GM12878 (cell line): ENCODE results near the gene B4GALT7. TPM values are rescaled to one million over a fixed set of nuclear protein-coding genes. Genes with fewer than 3 reads are reported as not detected.

Experiments
- HCFC1 ChIP-seq: fragments of 150-350 bp; IDR thresholded peaks from 2 replicates; pipeline ENCODE4 v1.6.1; 2014; ENCODE audit warnings: low read length
- JUND ChIP-seq: IDR thresholded peaks from 2 replicates; pipeline ENCODE4 v1.6.1; 2012; ENCODE audit warnings: low read depth, mild to moderate bottlenecking, low read length, improper control_type of control experiment, moderate library complexity
- MLLT1 ChIP-seq: fragments of 450-650 bp; IDR thresholded peaks from 2 replicates; pipeline ENCODE4 v1.6.1; 2016; ENCODE audit warnings: mild to moderate bottlenecking
- NRF1 ChIP-seq: conservative IDR thresholded peaks from 2 replicates; pipeline ENCODE4 v1.6.1; 2011; ENCODE audit warnings: mild to moderate bottlenecking, low read depth, low read length, improper control_type of control experiment
- RCOR1 ChIP-seq: conservative IDR thresholded peaks from 2 replicates; pipeline ENCODE4 v1.6.1; 2012; ENCODE audit warnings: low read depth, low read length, improper control_type of control experiment
- SMAD1 ChIP-seq: fragments of 450-650 bp; IDR thresholded peaks from 2 replicates; pipeline ENCODE4 v1.6.1; 2018; ENCODE audit warnings: mild to moderate bottlenecking, low read depth; ENCODE audit not compliant: partially characterized antibody
- SPI1 ChIP-seq: IDR thresholded peaks from 2 replicates; pipeline ENCODE4 v1.6.1; 2011; ENCODE audit warnings: low read depth, mild to moderate bottlenecking, low read length, moderate library complexity, borderline replicate concordance; ENCODE audit not compliant: insufficient read depth
- polyA plus RNA-seq, 11 experiments: library from polyadenylated mRNA; depleted of rRNA in 4 of 11; unstranded in 6 of 11; stranded (reverse) in 5 of 11; fragments of >200 nt; fragmentation: Nextera tagmentation in 4 of 11; fragmentation: Illumina TruSeq in 1 of 11; extraction: Ambion mirVana in 4 of 11; extraction: Trizol in 1 of 11; gene quantifications; 1 replicate in 1 of 11; 2 replicates in 10 of 11; pipeline versions ENCODE4 v1.2.1 to v1.2.3, GENCODE V29; 2011 to 2016; ENCODE audit warnings: inconsistent platforms in 2 of 11, missing spikeins in 2 of 11, low read depth in 1 of 11
- total RNA-seq, 4 experiments: library from RNA; depleted of rRNA in 3 of 4; stranded (reverse); fragments of >200 nt in 3 of 4; fragmentation: Illumina TruSeq in 1 of 4; extraction: Trizol in 1 of 4; gene quantifications; 2 replicates each; pipeline versions ENCODE4 v1.2.1 to v1.2.3, GENCODE V29; 2013 to 2021
- TF ChIP-seq, protein P1 (sequence below): IDR thresholded peaks from 2 replicates; pipeline ENCODE4 v1.6.1; 2011; ENCODE audit warnings: low read depth, low read length, improper control_type of control experiment, borderline replicate concordance

B4GALT7 gene
- total and polyA plus RNA-seq, 10 of the 15 experiments (the other 5 are each of a cell fraction or from before 2014, with no cell fraction given) = 0.34 to 27.3 (median 16.4) TPM

DNA sequence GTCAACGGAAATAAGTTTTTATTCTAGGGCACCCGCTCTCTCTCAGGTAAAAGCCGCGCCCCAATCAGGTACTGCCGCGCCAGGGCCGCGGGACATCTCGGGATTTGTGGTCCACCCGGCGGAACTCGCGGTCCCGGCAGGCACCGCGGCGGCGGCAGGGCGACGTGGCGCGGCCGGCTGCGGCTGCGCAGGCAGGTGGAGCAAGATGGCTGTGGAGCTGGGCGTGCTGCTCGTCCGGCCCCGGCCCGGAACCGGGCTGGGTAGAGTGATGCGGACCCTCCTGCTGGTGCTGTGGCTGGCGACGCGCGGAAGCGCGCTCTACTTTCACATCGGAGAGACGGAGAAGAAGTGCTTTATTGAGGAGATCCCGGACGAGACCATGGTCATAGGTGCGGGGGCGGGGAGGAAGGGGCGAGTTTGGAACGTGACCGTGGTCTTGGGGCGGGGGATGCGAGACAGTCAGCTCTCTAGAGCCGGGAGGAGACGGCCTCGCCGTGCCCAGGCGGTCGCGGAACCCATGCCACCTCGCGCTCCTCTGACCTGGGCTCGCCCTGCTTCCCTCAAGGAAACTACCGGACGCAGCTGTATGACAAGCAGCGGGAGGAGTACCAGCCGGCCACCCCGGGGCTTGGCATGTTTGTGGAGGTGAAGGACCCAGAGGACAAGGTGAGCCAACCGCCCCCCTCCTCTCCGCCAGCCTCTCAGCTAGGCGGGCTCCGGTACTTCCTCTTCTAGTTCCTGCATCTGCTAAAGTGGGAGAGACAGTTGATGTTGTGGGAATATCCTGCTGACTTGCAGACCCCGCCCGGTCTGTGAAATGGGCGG, 7.7 kb upstream of the B4GALT7 start, which contains the start of gene TMED9 (continued):
- TF ChIP-seq, protein P1, sequence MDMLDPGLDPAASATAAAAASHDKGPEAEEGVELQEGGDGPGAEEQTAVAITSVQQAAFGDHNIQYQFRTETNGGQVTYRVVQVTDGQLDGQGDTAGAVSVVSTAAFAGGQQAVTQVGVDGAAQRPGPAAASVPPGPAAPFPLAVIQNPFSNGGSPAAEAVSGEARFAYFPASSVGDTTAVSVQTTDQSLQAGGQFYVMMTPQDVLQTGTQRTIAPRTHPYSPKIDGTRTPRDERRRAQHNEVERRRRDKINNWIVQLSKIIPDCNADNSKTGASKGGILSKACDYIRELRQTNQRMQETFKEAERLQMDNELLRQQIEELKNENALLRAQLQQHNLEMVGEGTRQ = no peak
- peak; percentile 86 for TF ChIP-seq NRF1
- peak; percentile 14; the same call in 1 of the 2 replicates for TF ChIP-seq SPI1
- TF ChIP-seq HCFC1 = peak; percentile 91
- no peak for TF ChIP-seq MLLT1
- no peak for TF ChIP-seq JUND
- TF ChIP-seq SMAD1 = no peak
- TF ChIP-seq RCOR1 = peak; percentile 94; the same call in 1 of the 2 replicates
- TF ChIP-seq, all 136 proteins: peak for 47
